ACC112 (cell line): ENCODE results near the gene TGFB1.
A peak's percentile ranks its signal among the peaks of the same experiment; 100 is the strongest.

Experiments used
- H2AFZ ChIP-seq: fragments of 200-600 bp; sonication (generic); one replicate; pipeline ENCODE4 v1.6.0; 2017; ENCODE audit warnings: antibody characterized with exemption, low read length; ENCODE audit not compliant: unreplicated experiment
- H3K27ac ChIP-seq: fragments of 200-600 bp; sonication (generic); 2 replicates; pipeline ENCODE4 v1.5.1; 2014; ENCODE audit warnings: low read depth, mild to moderate bottlenecking, antibody characterized with exemption, low read length, moderate library complexity
- H3K27me3 ChIP-seq: fragments of 200-600 bp; sonication (generic); 2 replicates; pipeline ENCODE4 v1.6.1; 2014; ENCODE audit warnings: mild to moderate bottlenecking, antibody characterized with exemption, low read length, moderate library complexity, mixed read lengths; ENCODE audit not compliant: insufficient read depth
- H3K36me3 ChIP-seq: fragments of 200-600 bp; sonication (generic); 2 replicates; pipeline ENCODE4 v1.6.1; 2016; ENCODE audit warnings: mild to moderate bottlenecking, antibody characterized with exemption, low read length, moderate library complexity, mixed read lengths; ENCODE audit not compliant: insufficient read depth
- H3K4me1 ChIP-seq: fragments of 200-600 bp; sonication (generic); one replicate; pipeline ENCODE4 v1.6.1; 2016; ENCODE audit warnings: low read length, mixed read lengths; ENCODE audit not compliant: insufficient read depth, unreplicated experiment, control insufficient read depth
- H3K4me3 ChIP-seq: fragments of 200-600 bp; sonication (generic); 2 replicates; pipeline ENCODE4 v1.5.1; 2014; ENCODE audit warnings: mild to moderate bottlenecking, low read depth, low read length
- H3K79me2 ChIP-seq: fragments of 200-600 bp; sonication (generic); one replicate; pipeline ENCODE4 v1.6.0; 2016; ENCODE audit warnings: low read length; ENCODE audit not compliant: control insufficient read depth, unreplicated experiment, insufficient read depth

TGFB1 gene

DNA sequence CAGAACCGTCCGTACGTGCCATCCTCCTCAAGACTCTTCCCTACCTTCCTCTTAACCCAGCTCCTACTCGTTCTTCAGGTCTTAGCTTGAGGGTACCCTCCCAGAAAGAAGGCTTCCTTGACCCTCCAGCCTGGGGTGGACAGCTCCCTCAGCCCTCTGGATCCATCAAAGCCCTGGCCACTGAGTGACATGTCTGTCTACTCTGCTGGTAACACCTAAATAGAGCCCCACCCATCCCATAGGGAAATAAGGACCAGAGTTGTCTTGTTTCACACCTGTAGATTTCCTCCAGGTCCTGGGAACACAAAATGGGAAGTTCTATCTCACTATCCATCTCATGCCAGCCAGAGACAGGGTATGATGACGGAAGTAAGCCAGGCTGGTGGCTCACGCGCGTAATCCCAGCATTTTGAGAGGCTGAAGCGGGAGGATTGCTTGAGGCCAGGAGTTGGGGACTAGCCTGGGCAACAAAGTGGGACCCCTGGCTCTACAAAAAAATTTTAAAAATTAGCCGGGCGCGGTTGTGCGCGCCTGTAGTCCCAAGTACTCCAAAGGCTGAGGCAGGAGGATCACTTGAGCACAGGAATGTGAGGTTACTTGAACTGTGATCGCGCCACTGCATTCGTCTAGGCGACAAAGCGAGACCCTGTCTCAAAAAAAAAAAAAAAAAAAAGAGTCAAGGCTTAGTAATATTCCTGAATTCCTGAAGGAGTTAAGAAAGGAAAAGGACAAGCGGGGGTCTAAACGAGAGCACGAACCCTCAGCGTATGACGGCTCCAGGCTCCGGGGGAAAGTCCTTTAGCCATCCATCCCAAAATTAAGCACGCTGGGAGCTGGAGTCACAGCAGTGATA is 44.3 kb downstream of the TGFB1 start:
- H3K27me3 ChIP-seq, result no peaks in the 10 kb centered on the region
- peaks cover 10% of the 10 kb centered on the region for H3K79me2 ChIP-seq
- H3K27ac ChIP-seq, result peak overlapping the region; percentile 90
- H3K36me3 ChIP-seq, result 0 out of 2 replicates have a peak, but pooled peaks cover 3% of the 10 kb centered on the region
- H2AFZ ChIP-seq, result peak overlapping the region; percentile 67
- H3K4me1 ChIP-seq, result peaks cover 14% of the 10 kb centered on the region
- peak overlapping the region; percentile 95 for H3K4me3 ChIP-seq

DNA sequence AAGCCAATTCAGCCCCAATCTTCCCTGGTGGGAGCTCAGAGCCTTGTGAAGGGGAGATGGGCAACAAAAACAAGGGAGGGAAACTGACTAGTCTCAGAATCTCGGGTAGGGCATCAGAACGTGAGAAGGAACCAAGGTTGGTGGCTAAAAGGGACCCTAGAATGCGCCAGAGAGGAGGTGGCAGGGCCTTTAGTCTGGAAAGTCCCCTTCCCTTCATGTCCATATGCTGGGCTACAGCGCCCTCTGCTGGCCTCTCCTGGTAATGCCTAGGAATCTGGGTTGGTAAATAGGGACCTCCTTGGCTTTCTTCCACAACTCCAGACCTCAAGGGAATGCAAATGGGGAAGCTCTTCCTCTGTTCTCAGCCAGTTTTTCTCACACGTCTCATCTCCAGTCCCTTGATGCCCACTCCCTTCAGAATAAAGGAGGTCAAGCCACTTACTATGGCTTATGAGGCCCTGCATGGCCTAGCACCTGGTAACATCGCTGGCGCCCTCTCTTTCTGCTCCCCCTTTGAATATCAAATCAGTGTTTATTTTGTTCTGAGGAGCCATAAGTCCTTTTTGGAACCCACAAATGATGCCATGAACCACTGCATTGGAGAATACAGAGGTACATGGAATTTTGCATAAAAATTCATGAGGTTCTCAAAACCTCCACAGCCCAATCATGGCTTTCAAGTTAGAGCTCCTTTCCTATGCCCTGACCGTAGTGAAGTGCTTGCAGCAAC is 45.1 kb downstream of the TGFB1 start:
- H3K27me3 ChIP-seq, result no peaks in the 10 kb centered on the region
- H3K79me2 ChIP-seq, result peaks cover 10% of the 10 kb centered on the region
- peak overlapping the region; percentile 95 for H3K4me3 ChIP-seq
- H2AFZ ChIP-seq, result no peak overlapping the region
- H3K36me3 ChIP-seq, result 0 out of 2 replicates have a peak, but pooled peaks cover 4% of the 10 kb centered on the region
- peak overlapping the region; percentile 90 for H3K27ac ChIP-seq
- peaks cover 14% of the 10 kb centered on the region for H3K4me1 ChIP-seq

GRCh38 chr19:41307954-41308449 is 45.7 kb downstream of the TGFB1 start:
- H3K27me3 ChIP-seq, result no peaks in the 10 kb centered on the region
- no peak overlapping the region for H2AFZ ChIP-seq
- peak overlapping the region; percentile 78 for H3K27ac ChIP-seq
- no peak overlapping the region for H3K4me3 ChIP-seq
- H3K36me3 ChIP-seq, result 0 out of 2 replicates have a peak, but pooled peaks cover 4% of the 10 kb centered on the region
- peaks cover 14% of the 10 kb centered on the region for H3K4me1 ChIP-seq
- H3K79me2 ChIP-seq, result peaks cover 8% of the 10 kb centered on the region

DNA sequence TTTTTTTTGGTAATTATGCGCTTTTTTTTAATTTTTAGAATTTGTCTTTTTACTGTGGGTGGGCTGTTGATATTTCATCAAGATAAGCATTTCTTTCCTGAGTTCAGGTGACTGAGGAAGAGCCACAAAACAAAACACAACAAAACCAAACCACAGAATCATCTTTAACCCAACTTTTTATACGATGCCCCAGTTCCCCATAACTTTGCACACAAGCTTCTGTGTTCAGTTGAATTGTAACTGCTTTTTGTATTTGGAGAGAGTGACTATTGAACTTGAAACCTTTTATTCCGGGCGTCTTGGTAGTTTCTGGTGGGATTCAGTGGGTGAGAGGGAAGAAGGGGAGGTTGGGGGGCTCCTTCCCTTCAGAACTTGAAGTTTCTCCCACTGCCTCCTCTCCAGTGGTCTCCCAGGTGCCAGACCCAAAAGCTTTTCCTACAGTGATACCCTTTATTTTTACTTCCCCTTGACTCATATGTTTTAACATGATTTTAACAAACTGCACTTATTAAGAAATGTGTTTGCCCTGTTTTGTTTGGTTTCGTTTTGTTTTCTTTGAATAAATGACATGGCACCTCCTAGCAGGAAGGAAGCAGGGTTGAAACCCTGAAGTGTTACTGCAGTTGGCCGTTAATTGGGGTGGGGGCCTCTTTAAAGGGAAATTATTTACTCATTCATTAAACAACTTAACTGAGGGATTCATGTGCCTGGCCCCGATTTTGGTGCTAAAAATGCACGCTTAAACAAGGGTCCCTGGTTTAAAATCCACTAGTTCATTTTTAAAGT is 46.4 kb downstream of the TGFB1 start:
- H3K4me1 ChIP-seq, result peaks cover 14% of the 10 kb centered on the region
- no peak overlapping the region for H2AFZ ChIP-seq
- H3K27ac ChIP-seq, result peak overlapping the region; percentile 78; the same call in 1 of the 2 replicates
- no peaks in the 10 kb centered on the region for H3K27me3 ChIP-seq
- no peak overlapping the region for H3K4me3 ChIP-seq
- H3K36me3 ChIP-seq, result 0 out of 2 replicates have a peak, but pooled peaks cover 4% of the 10 kb centered on the region
- peaks cover 5% of the 10 kb centered on the region for H3K79me2 ChIP-seq

DNA sequence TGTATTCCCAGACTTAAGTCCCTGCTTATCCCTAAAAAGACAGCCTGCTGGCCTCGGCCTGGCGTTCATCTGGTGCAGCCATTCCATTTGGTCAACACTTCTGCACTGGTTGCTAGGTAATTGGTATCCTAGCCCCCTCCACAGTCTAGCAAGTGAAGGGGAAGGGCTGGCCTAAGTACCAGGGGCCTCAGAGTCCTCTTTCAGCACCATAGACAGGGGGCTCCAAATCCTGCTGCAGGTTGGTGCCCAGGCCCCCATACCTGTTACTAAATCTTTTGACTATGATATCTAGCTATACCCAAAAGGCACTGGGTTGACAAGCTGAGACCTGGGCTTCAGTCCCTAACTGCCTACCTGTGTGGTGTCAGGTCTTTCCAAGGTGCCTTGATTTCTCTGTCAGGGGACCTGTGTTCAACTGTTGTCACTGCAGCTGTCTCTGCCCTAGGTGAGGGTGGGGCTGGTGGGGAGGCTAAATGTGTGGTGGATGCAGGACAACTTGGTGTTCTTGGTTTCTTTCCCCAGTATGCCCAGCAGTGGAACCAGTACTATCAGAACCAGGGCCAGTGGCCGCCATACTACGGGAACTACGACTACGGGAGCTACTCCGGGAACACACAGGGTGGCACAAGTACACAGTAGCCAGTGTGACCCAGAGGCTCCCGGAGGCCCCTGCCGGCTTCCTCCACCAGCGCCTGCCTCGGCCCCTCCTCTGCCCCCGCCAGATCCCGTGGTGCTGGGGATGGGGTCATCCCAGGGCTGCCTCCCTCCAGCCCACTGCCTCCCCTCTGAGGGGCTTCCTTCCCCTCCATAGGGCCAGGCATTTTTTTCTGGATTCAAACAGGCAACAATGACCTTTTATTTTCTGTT is 47.6 kb downstream of the TGFB1 start:
- Histone ChIP-seq H3K79me2 (peaks cover 3% of the 10 kb centered on the region), H2AFZ (no peak overlapping the region), H3K27ac (no peak overlapping the region), H3K27me3 (no peaks in the 10 kb centered on the region), H3K4me3 (no peak overlapping the region), H3K36me3 (peaks cover 7% of the 10 kb centered on the region; the same call in 1 of the 2 replicates), H3K4me1 (peaks cover 13% of the 10 kb centered on the region)

- no peaks in the 10 kb centered on the region for H3K27me3 ChIP-seq
- H3K4me1 ChIP-seq, result peaks cover 11% of the 10 kb centered on the region
- H3K27ac ChIP-seq, result no peak overlapping the region
- no peak overlapping the region for H3K4me3 ChIP-seq
- peaks cover 7% of the 10 kb centered on the region; the same call in 1 of the 2 replicates for H3K36me3 ChIP-seq
- H3K79me2 ChIP-seq, result no peaks in the 10 kb centered on the region
- no peak overlapping the region for H2AFZ ChIP-seq
Measured at GRCh38 chr19:41304706-41305483, 48.8 kb downstream of the TGFB1 start.

GRCh38 chr19:41303954-41304353 is 49.8 kb downstream of the TGFB1 start:
- Histone ChIP-seq H3K4me3 (no peak overlapping the region), H2AFZ (no peak overlapping the region), H3K79me2 (no peaks in the 10 kb centered on the region), H3K27me3 (no peaks in the 10 kb centered on the region), H3K4me1 (peaks cover 13% of the 10 kb centered on the region), H3K27ac (no peak overlapping the region), H3K36me3 (peaks cover 7% of the 10 kb centered on the region; the same call in 1 of the 2 replicates)

DNA sequence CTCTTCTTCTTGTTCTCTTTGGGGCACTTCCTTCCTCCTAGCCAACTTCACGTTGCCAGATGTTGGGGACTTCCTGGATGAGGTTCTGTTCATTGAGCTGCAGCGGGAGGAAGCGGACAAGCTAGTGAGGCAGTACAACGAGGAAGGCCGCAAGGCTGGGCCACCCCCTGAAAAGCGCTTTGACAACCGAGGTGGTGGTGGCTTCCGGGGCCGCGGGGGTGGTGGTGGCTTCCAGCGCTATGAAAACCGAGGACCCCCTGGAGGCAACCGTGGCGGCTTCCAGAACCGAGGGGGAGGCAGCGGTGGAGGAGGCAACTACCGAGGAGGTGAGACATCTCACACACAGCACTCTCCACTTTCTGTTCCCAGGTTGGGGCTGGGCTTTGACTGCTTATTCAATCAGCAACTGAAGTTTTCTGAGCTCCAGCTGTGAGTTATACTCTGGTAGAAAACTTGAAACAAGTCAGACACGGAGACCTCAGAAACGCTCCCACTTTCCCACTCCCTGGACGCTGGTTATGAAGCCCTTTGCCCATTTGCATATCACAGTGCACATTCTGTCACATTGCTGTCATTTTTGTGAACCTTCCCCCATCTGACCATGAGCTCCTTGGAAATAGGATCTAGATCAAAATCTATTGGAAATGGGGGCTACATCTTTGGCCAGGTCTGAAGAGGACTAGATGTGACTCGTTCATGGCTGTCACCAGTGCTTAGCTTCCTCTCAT is 50.9 kb downstream of the TGFB1 start:
- Histone ChIP-seq H3K36me3 (peaks cover 7% of the 10 kb centered on the region; the same call in 1 of the 2 replicates), H3K4me1 (peaks cover 18% of the 10 kb centered on the region), H3K79me2 (no peaks in the 10 kb centered on the region), H3K27me3 (no peaks in the 10 kb centered on the region), H3K4me3 (no peak overlapping the region), H2AFZ (no peak overlapping the region), H3K27ac (no peak overlapping the region)

- Histone ChIP-seq H3K36me3 (peaks cover 7% of the 10 kb centered on the region), H3K4me1 (peaks cover 19% of the 10 kb centered on the region), H3K79me2 (peaks cover 8% of the 10 kb centered on the region), H2AFZ (no peak overlapping the region), H3K27ac (no peak overlapping the region), H3K4me3 (no peak overlapping the region), H3K27me3 (no peaks in the 10 kb centered on the region)
Measured at GRCh38 chr19:41300555-41300954, 53.2 kb downstream of the TGFB1 start.
